Fibroblast of peridontal ligament (primary cell): ENCODE measurements around the gene CADM2.
"Not testable (repeated sequence)": the region's sequence is repeated elsewhere in the genome, so short reads cannot be mapped to it uniquely, and the experiment has no call there.

Source experiments
- DNase-seq: peaks from one replicate; pipeline ENCODE4 v3.0.0-alpha.2; 2010; ENCODE audit errors: extremely low read depth

The CADM2 gene

DNA sequence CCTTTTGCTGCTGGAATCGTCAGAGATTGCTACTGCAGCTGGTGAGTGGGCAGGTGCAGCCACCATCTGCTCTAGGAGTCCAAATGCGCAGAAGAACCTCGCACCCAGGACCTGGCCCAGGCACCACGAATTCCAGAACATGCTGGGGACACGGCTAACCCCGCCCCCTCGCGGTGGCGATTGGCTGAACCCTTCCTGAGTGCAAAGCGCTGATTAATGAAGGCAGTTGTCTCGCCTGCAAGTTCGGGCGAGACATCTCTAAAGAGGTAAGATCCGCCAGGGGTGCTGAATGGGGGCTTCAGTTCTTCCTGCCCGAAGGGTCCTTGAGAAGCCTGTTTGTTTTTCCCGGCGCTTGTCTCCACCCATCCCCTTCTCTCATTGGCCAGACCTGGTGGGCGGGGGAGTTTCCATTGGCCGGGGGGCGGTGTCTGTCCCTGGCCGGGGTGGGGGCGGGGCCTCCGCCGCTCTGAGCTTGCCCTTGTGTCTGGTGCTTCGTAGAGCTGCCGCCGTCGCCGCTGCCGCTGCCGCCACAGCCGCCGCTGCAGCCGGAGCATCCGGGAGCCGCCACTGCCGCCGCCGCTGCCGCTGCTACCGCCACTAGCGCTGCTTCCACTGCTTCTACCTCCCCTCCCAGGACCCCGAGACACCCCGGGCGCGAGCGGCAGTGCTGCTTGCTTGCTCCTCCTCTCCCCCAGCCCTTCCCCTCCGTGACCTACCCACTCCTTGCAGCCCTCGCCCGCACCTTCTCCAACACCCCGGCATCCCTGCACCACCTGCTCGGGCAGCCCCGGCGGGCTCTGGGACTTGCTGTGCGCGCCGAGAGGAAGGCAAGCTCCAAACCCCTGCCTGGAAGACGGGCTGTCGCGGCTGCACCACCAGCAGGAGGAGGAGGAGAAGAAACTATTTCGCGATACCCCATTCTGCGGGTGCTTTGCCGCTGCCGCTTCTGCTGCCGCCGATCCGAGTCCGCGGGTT, at the start of gene CADM2:
TSS of gene CADM2 (plus strand) at position 495 of the 975 bp plus-strand sequence.
- DNase-seq = peak; percentile 3

DNA sequence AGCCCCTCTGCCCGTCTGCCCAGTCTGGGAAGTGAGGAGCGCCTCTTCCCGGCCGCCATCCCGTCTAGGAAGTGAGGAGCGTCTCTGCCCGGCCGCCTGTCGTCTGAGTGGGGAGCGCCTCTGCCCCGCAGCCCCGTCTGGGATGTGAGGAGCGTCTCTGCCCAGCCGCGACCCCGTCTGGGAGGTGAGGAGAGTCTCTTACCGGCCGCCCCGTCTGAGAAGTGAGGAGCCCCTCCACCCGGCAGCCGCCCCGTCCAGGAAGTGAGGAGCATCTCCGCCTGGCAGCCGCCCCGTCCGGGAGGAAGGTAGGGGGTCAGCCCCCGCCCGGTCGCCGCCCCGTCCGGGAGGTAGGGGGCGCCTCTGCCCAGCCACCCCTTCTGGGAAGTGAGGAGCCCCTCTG, 40.2 kb upstream of the CADM2 start:
- DNase-seq = not testable (repeated sequence)

- DNase-seq = no peak
These were observed 36.1 kb upstream of the CADM2 start for GRCh38 chr3:84922682-84923081.

GRCh38 chr3:84925571-84925970, 33.2 kb upstream of the CADM2 start:
- DNase-seq = no peak

DNA sequence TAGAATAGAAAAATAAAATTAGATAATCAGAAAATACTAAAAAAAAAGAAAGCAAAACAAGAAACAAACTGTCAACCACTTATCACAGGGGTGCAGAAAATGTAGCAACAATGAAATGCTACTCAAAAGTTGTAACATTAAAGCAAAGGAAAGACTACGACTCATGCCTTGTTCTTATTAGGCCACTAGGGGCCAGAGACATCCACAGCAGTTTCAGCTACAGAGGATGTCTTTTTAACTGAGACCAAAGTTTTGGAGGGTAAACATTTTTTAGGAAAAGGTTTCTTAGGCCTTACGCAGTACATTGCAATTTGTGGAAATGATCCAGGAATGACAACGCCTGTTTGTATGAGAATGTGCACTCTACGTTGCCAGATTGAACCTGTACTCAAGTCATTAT, 15.4 kb upstream of the CADM2 start:
- DNase-seq = no peak

- DNase-seq = no peak
These were observed 12.5 kb upstream of the CADM2 start for GRCh38 chr3:84946240-84946639.

DNA sequence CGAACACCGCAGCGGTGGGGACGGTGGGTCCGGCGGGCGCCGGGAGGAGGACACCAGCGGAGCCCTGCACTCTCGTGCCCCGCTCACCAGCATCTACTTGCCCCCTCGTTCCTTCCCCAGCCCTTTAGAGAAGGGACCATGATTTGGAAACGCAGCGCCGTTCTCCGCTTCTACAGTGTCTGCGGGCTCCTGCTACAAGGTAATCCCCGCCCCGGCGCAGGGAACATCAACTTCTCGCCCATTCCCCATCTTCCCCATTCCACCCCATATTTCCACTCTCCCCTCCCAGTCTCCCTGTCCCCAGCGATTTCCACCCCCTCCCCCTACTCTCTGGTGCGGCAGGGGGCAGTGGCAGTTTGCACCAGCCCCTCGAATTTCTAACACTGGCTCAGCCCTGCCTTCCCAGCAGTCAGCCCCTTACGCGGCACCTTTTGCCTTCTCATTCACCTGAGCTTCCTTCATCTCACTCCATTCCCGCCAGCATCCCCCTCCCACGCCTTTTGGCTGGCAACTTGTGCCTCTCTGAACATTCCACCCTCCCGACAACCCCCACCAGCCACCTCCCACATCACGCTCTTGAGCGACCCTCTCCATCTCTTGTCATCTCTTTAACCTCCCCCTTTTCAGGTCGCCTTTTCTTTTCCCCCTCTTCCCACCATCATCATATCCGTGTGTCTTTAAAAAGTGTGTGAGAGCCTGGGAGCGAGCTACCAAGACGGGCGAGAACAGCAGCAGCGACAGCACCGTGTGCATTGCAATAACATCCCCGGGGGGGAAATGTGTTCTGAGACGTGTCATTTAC, 882 bp downstream of the CADM2 start:
- DNase-seq = no peak

GRCh38 chr3:84960581-84960980, 1.8 kb downstream of the CADM2 start:
- no peak for DNase-seq

GRCh38 chr3:84961011-84961410, 2.2 kb downstream of the CADM2 start:
- no peak for DNase-seq

DNA sequence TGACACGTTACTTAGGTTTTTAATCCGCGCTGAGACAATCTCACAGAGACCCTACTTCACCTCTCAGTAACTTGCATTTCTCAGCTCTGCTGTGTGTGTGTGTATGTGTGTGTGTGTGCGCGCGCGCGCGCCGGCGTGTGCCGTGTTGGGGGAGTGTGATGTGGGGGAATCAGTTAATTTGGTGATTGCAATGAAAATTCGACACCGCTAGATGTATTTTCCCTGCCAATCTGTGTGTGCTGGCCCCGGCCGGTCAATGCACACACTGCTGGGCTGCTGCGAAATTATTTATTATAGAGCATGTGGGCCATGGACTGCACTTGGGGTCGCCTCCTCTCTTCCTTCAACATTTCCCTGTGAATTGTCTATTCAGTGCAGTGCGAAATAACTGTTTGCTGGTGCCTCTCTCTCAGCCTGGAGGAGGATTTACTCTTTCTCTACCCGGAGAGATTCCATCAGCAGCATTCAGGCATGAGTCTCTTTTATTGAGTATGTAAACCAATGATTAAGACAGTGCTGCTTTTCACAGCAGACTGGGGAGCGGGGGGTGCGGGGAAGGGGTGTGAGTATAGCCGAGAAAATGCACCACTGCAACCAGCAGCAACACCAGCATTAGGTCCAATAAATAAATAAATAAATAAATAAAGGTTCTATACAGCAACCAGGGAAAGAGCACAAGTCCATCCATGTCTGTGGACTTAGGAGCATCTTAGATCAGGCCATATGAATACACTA, 2.9 kb downstream of the CADM2 start:
- no peak for DNase-seq

DNA sequence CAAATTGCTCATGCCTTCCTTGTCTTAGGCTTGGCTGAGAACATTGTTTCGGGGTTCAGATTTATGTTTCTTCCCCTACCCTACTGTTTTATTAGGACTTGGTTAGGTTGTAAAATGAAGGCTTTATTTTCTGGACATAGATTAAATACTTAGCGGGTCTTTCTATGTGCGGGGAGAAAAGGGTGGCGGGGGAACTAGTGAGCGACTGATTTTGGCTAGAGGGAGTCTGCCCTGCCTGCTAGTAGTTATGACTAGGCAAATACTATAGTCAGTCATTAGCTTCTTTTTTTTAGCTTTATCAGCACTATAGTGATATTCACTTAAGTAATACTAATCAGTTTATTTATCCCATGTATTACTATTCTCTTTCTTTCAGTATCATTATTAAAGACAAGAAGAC, 3.6 kb downstream of the CADM2 start:
- no peak for DNase-seq

DNA sequence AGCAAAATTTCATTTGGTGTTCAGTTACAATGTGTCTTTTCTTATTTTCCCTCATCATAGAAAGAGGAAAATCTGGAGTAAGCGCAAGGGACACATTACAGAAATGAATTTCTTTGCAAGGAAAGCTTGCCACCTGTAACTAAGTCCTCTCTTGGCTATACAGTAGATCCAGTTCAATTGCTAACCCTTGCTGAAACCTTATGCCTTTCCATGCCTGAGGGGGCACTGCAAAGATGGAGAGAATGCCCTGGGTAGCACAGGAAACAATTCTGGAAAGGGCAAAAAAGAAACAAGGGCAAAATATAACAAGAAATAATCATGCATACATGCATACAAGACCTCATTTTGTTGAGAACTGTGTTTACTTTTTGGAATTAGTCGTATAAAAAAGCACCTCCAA, 4.3 kb downstream of the CADM2 start:
- no peak for DNase-seq

- no peak for DNase-seq
These were observed 6.4 kb downstream of the CADM2 start for GRCh38 chr3:84965141-84965540.

DNA sequence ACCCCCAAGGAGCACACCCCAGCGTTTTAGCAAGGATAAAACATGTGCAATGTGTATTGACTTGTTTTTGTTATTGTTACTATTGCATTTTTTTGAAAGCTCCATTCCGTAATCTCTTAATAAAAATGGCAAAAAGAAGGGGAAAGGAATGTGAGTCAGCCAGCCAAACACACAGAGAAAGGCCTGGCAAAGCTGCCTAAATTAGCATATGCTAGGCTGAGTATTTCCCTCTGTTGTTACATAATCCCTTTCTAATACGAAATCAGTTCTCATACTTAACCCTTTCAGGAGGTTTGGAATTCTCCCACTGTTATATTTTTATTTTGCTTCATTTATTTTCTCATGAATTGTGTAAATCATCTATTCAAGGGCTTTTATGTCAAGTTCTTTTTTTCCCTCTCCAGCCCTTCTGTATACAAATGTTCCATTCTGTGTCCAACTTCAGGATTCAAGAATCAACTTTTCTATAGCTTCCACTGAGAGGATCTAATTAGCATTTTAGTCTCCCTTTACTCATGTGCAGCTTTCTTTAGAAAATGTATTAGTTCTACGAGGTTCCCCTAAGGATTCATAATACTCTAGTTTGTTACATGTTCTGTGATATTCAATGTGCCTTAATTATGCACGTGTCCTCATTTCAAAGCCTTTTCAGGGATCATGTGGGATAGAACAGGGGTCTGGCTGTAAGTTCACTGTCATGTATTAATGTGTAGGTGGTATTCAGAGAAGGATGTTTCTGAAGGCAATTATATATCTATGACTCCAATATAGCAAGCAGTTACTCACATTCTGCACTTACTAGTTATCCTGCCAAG, 9.2 kb downstream of the CADM2 start:
- DNase-seq = no peak

- DNase-seq = no peak
These were observed 10.0 kb downstream of the CADM2 start for GRCh38 chr3:84968701-84969235.

DNA sequence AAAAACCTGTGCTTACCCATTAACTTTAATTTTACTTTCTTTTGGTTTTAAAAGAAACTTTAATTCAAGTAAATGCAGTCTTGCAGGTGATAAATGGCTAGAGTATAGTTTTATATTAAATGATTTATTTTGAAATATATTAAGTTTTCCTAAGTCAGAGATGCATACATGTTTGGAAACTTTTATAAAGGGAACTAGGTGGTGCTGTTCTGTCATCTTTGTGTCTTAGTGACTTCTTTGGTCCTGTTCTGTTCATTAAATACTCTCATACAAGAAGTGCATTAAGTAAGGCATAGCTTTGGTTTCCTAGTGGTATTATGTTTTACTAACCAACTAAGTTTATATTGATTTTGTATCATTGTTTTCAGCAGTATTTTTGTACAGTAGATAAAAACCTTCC, 15.6 kb downstream of the CADM2 start:
- DNase-seq = no peak

- DNase-seq = no peak
These were observed 18.2 kb downstream of the CADM2 start for GRCh38 chr3:84977021-84977420.

DNA sequence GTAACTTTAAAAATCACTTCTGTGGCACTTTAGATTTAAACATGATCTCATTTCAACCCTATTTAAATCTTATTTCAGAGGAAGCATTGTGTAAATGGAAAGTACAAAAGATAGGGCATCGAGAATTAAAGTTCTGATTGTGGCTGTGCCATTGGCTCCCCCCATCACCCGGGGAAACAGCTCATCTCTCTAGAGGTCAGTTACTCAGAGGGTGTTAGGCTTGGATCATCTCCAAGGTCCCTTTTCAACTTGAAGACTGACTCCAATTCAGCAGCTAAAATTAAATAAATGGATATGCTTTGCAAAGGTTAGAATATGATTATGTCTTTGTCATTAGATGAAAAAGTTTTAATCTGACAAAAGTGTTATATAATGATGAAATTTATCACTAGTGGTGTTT, 20.1 kb downstream of the CADM2 start:
- no peak for DNase-seq

- no peak for DNase-seq
These were observed 21.2 kb downstream of the CADM2 start for GRCh38 chr3:84980011-84980410.

- no peak for DNase-seq
These were observed 21.7 kb downstream of the CADM2 start for GRCh38 chr3:84980456-84980855.

DNA sequence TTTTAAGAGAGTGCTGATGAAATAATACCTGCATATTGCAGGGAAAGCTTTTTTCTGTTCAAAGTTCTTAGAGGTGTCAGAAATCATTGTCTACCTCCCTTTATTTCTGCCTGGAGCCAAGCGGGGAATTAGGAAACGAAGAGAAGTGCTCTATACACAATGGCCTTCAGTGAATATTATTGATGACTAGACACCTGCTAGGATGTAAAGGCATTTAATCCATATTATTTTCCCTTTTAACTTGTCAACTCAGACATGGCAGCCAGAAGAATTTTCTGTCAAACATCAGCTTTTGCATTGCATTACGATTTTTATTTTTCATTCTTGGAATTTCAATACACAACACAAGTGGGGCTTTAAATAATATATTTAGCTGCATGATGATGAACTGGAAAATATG, 24.7 kb downstream of the CADM2 start:
- no peak for DNase-seq
